Kidney epithelial cell (primary cell): ENCODE results near the gene TAS2R9. TPM values are rescaled to one million over a fixed set of nuclear protein-coding genes. Genes with fewer than 3 reads are reported as not detected.

Experiments
- DNase-seq: peaks from one replicate; pipeline ENCODE4 v3.0.0-alpha.2; 2010; ENCODE audit warnings: low read depth
- H3K27me3 ChIP-seq: 2 replicates; pipeline ENCODE4 v1.6.0; 2011; ENCODE audit warnings: low read length; ENCODE audit not compliant: control insufficient read depth, insufficient read depth
- H3K36me3 ChIP-seq: 2 replicates; pipeline ENCODE4 v1.5.1; 2011; ENCODE audit warnings: low read length; ENCODE audit not compliant: control insufficient read depth, insufficient read depth
- H3K4me3 ChIP-seq: 2 replicates; pipeline ENCODE4 v1.5.1; 2011; ENCODE audit warnings: low read depth, mild to moderate bottlenecking, control low read depth, low read length
- CTCF ChIP-seq: IDR thresholded peaks from 2 replicates; pipeline ENCODE4 v1.5.1; 2011; ENCODE audit warnings: mild to moderate bottlenecking, moderate library complexity, low read length, control low read depth, inconsistent platforms; ENCODE audit not compliant: insufficient read depth, poor library complexity, severe bottlenecking
- total RNA-seq: library from RNA; depleted of rRNA; stranded (reverse); fragments of >200 nt; gene quantifications from 2 replicates; pipeline ENCODE4 v1.2.3, GENCODE V29; 2015

TAS2R9 gene
- total RNA-seq, 1 donor from 2014 or later = not detected

GRCh38 chr12:10783252-10783651, 26.7 kb downstream of the TAS2R9 start:
- DNase-seq = no peak
- no peak for TF ChIP-seq CTCF
- Histone ChIP-seq H3K36me3 (no peaks in the 10 kb centered on the region), H3K4me3 (no peak overlapping the region), H3K27me3 (no peaks in the 10 kb centered on the region)

- DNase-seq = no peak
- TF ChIP-seq CTCF = no peak
- H3K36me3 ChIP-seq = no peaks in the 10 kb centered on the region
- no peaks in the 10 kb centered on the region for H3K27me3 ChIP-seq
- no peak overlapping the region for H3K4me3 ChIP-seq
These were observed 30.9 kb downstream of the TAS2R9 start for GRCh38 chr12:10779103-10779502.

GRCh38 chr12:10771132-10771733, 38.7 kb downstream of the TAS2R9 start:
- Histone ChIP-seq H3K27me3 (peaks cover 5% of the 10 kb centered on the region), H3K36me3 (no peaks in the 10 kb centered on the region)
- no peak for DNase-seq

GRCh38 chr12:10759657-10760056, 50.3 kb downstream of the TAS2R9 start:
- Histone ChIP-seq H3K27me3 (no peaks in the 10 kb centered on the region), H3K4me3 (no peak overlapping the region), H3K36me3 (no peaks in the 10 kb centered on the region)
- TF ChIP-seq CTCF = no peak
- no peak for DNase-seq

More at GRCh38 chr12:10771132-10771733, 38.7 kb downstream of the TAS2R9 start:
- peak; percentile 32 for TF ChIP-seq CTCF
- H3K4me3 ChIP-seq = no peak overlapping the region

Other genes with a start within 250 kb of the TAS2R9 start
- gene MAGOHB, start 196.6 kb downstream of the TAS2R9 start, total RNA-seq = 21.7 and 31.1 TPM in 2 replicates
- gene STYK1, start 136.1 kb downstream of the TAS2R9 start, total RNA-seq = 1.1 and 1.5 TPM in 2 replicates
- 307 and 312 TPM in 2 replicates for gene YBX3, start 86.8 kb downstream of the TAS2R9 start, total RNA-seq
- gene TAS2R7, start 7.5 kb downstream of the TAS2R9 start, total RNA-seq = not detected in 2 replicates
- gene TAS2R8, start 2.9 kb downstream of the TAS2R9 start, total RNA-seq = 0.08 TPM in 1 of 2 replicates, not detected in the other
- gene TAS2R10, start 16.2 kb upstream of the TAS2R9 start, total RNA-seq = 0.34 and 0.46 TPM in 2 replicates
- 0.38 and 0.55 TPM in 2 replicates for gene PRR4, start 39.3 kb upstream of the TAS2R9 start, total RNA-seq
- gene PRH1, start 74.1 kb upstream of the TAS2R9 start, total RNA-seq = 6.2 and 8.7 TPM in 2 replicates
- 0.21 and 0.89 TPM in 2 replicates for gene TAS2R13, start 99.4 kb upstream of the TAS2R9 start, total RNA-seq
- not detected in 2 replicates for gene PRH2, start 119.1 kb upstream of the TAS2R9 start, total RNA-seq
- gene TAS2R14, start 129.1 kb upstream of the TAS2R9 start, total RNA-seq = 2.5 and 3.1 TPM in 2 replicates
- gene TAS2R50, start 176.7 kb upstream of the TAS2R9 start, total RNA-seq = 0.41 and 0.96 TPM in 2 replicates
- gene TAS2R20, start 188.1 kb upstream of the TAS2R9 start, total RNA-seq = 0.41 and 1.0 TPM in 2 replicates
- 1.6 TPM in 1 of 2 replicates, not detected in the other for gene TAS2R19, start 212.5 kb upstream of the TAS2R9 start, total RNA-seq
- 0.84 and 2.6 TPM in 2 replicates for gene TAS2R31, start 221.2 kb upstream of the TAS2R9 start, total RNA-seq